Epithelial cell of proximal tubule (primary cell): Measurements from ENCODE around the gene CABP1. TPM values are rescaled to one million over a fixed set of nuclear protein-coding genes. Genes with fewer than 3 reads are reported as not detected.

Experiments used
- DNase-seq: peaks from one replicate; pipeline ENCODE4 v3.0.0-alpha.2; 2011; ENCODE audit warnings: low read depth
- H3K4me3 ChIP-seq: 2 replicates; pipeline ENCODE4 v1.5.1; 2011; ENCODE audit warnings: low read depth, mild to moderate bottlenecking, low read length
- CTCF ChIP-seq: conservative IDR thresholded peaks from 2 replicates; pipeline ENCODE4 v1.5.1; 2012; ENCODE audit warnings: low read depth, mild to moderate bottlenecking, low read length
- total RNA-seq: library from RNA; depleted of rRNA; stranded (reverse); fragments of >200 nt; gene quantifications from 2 replicates; pipeline ENCODE4 v1.2.3, GENCODE V29; 2015

Gene CABP1
- total RNA-seq, 1 donor from 2014 or later: 1.1 TPM

DNA sequence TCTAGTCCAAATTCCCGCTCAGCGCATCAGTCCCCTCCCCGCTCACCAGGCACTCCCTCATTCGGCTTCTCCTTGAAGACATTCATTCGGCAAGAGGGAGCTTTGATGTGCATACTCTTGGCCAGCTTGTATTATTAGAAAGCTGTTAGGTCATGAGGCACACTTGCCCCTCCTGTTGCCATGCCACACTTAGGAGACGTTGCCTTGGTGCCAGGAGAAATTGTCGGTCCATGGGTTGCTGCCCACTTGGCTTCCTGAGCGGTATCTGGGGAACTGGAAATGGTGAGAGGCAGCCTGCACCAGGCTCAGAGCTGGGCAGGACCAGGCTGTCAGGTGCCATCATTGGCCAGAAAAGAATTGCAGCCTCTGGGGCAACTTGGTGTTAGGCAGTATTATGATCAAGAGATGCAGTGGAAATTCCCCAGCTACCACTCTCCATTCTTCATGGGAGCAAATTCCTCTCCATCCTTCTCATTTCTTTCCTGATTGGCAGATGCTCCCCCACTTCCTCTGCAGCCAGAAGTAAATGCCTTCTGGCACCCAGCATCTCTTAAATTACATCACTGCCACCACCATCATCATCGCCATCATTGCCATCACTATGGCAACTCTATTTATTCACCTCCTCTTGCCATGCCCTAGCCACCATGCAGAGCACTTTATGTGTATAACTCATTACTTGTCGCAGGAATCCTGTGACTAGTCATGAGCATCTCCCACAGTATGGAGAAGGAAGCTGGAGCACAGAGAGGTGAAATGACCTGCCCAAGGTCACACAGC lies 12.4 kb downstream of the CABP1 start:
- H3K4me3 ChIP-seq: no peak overlapping the region
- TF ChIP-seq CTCF: no peak

GRCh38 chr12:120653611-120654010 lies 13.2 kb downstream of the CABP1 start:
- H3K4me3 ChIP-seq: no peak overlapping the region
- DNase-seq: no peak
- no peak for TF ChIP-seq CTCF

More for the DNA sequence above, 12.4 kb downstream of the CABP1 start:
- no peak for DNase-seq

- no peak overlapping the region for H3K4me3 ChIP-seq
- no peak for TF ChIP-seq CTCF
Observed at GRCh38 chr12:120654656-120655055, 14.2 kb downstream of the CABP1 start.

GRCh38 chr12:120656008-120656407 lies 15.6 kb downstream of the CABP1 start:
- DNase-seq: no peak
- TF ChIP-seq CTCF: no peak
- no peak overlapping the region for H3K4me3 ChIP-seq

More at GRCh38 chr12:120654656-120655055, 14.2 kb downstream of the CABP1 start:
- DNase-seq: no peak

DNA sequence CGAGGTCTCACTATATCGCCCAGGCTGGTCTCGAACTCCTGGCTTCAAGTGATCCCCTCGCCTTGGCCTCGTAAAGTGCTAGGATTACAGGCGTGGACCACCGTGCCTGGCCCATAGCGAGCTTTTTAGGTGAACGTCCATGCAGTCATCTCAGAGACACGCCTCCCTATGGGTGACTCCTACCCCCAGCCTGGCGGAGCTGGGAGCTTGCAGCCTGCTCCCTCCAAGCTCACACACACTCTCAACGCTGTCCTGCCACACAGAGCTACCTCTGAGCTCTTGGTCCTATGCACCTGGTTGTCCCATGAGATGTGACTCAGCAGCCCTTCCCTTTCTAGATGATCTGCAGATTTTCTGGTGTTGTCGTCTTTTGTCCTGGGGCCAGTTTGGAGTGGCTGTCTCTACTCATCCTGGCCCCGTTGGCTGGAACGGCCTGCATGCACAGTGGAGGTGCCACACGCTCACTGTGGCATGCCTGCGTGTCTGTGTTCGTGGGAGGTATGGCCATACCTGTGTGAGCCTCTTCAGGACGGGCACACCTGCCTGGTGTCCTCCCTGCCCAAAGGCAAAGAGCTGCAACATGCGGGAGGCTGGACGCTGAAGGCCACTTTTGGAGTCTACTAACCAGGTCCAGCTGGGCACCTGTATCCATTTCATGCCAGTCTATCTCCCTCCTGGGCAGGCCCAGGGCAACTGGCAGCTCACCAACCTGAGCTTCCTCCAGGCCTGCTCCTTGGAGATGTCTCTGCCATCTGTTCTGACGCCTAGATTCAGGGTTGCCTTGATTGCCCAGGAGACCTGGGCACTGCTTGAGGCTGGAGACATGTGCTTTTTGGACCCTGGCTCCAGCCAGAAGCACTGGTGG lies 18.1 kb downstream of the CABP1 start:
- H3K4me3 ChIP-seq: no peak overlapping the region
- no peak for TF ChIP-seq CTCF
- no peak for DNase-seq

DNA sequence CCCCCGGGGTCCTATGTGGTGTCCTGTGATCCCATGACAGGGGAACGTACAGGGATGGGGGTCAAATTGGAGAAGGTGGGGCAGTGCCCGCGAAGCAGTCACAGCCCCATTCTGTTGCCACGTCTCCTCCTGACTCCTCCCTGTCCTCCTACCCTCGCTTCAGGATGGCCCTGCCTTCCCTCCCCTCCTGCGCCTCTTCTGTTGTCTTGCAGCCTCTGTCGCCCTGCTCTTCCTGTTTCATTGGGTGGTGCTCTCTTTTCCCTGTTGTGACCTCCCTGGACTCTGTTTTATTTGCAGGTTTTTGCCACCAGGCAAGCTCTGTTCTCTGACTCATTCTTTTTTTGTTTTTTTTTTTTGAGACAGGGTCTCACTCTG lies 18.7 kb downstream of the CABP1 start:
- no peak for DNase-seq
- no peak for TF ChIP-seq CTCF
- no peak overlapping the region for H3K4me3 ChIP-seq

DNA sequence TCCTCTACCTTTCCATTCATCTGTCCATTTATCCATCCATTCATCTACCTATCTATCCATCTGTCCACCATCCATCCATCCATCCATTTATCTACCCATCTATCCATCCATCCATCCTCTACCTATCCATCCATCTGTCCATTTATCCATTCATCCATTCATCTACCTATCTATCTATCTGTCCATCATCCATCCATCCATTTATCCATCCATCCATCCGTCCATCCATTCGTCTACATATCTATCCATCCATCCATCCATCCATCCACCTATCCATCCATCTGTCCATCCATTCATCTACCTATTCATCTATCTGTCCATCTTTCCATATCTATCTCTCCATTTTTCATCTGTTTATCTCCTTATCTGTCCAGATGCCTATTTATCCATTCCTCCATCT lies 21.0 kb downstream of the CABP1 start:
- H3K4me3 ChIP-seq: no peak overlapping the region
- no peak for DNase-seq
- TF ChIP-seq CTCF: no peak
